Measurements from ENCODE around the gene MIPEP. TPM values are rescaled to one million over a fixed set of nuclear protein-coding genes. Genes with fewer than 3 reads are reported as not detected.
"Not testable (repeated sequence)": the region's sequence is repeated elsewhere in the genome, so short reads cannot be mapped to it uniquely, and the experiment has no call there.

Gene MIPEP
- total RNA-seq, 4 donors from 2014 or later, result 12.1 to 25.7 (median 19.5) TPM

GRCh38 chr13:23901365-23901764 is 12.2 kb upstream of the MIPEP start:
- intact Hi-C loops (cut with DNase I), result no loop called here
- Histone ChIP-seq H3K27me3 (peaks cover 0 to 37% (median 7%) of the 10 kb centered on the region in 4 donors), H3K36me3 (no peaks in the 10 kb centered on the region), H3K27ac (no peak overlapping the region), H3K9me3 (no peaks in the 10 kb centered on the region), H3K4me3 (no peak overlapping the region), H3K4me1 (peaks cover 5 to 11% (median 9%) of the 10 kb centered on the region in 3 donors)
- WGBS, 2 donors, result 66 to 76% methylated on average over 3 to 4 of the region's 4 CpGs
- TF ChIP-seq CTCF (IDR thresholded peaks at IDR 0.05), result no peak
- TF ChIP-seq POLR2A (IDR thresholded peaks at IDR 0.05), result no peak
- DNase-seq, result no peak

GRCh38 chr13:23899555-23899954 is 10.4 kb upstream of the MIPEP start:
- Histone ChIP-seq H3K36me3 (no peaks in the 10 kb centered on the region), H3K27ac (no peak overlapping the region), H3K27me3 (peaks cover 0 to 37% (median 7%) of the 10 kb centered on the region in 4 donors), H3K4me1 (peaks cover 5 to 11% (median 9%) of the 10 kb centered on the region in 3 donors), H3K4me3 (no peak overlapping the region), H3K9me3 (no peaks in the 10 kb centered on the region)
- DNase-seq, result no peak
- WGBS, 2 donors, result 11 to 12% methylated on average over 4 of the region's 4 CpGs
- intact Hi-C loops (cut with DNase I), result no loop called here
- TF ChIP-seq POLR2A (IDR thresholded peaks at IDR 0.05) (no peak), CTCF (IDR thresholded peaks at IDR 0.05) (peak in 3 of 6 experiments; percentile 30 to 58 (median 37))

- WGBS, 2 donors, result 72 to 82% methylated on average over 8 of the region's 8 CpGs
- Histone ChIP-seq H3K9me3 (no peaks in the 10 kb centered on the region), H3K27me3 (peaks cover 0 to 23% (median 2%) of the 10 kb centered on the region in 4 donors), H3K36me3 (no peaks in the 10 kb centered on the region), H3K4me1 (peaks cover under 1 to 3% (median 3%) of the 10 kb centered on the region in 3 donors), H3K4me3 (no peak overlapping the region), H3K27ac (peak overlapping the region in 1 of 4 donors; percentile 21)
- intact Hi-C loops (cut with DNase I), result no loop called here
- TF ChIP-seq CTCF (IDR thresholded peaks at IDR 0.05) (no peak), POLR2A (IDR thresholded peaks at IDR 0.05) (no peak)
- DNase-seq, result no peak
These were observed 8.9 kb upstream of the MIPEP start for GRCh38 chr13:23898101-23898500.

- Histone ChIP-seq H3K27me3 (peaks cover 0 to 17% (median 0%) of the 10 kb centered on the region in 4 donors), H3K27ac (peak within 1 kb of the TSS in 1 of 4 donors; percentile 21)
- DNase-seq; H3K4me1 ChIP-seq; H3K4me3 ChIP-seq; intact Hi-C loops (cut with DNase I); H3K36me3 ChIP-seq; H3K9me3 ChIP-seq: not testable (repeated sequence)
- WGBS, 2 donors, result 73 to 76% methylated on average over 3 of the region's 3 CpGs
These were observed 8.3 kb upstream of the MIPEP start, which contains the start of gene C1QTNF9B for GRCh38 chr13:23897452-23897919. C1QTNF9B (minus strand) TSS chr13:23897502.

GRCh38 chr13:23894746-23895145 is 5.5 kb upstream of the MIPEP start:
- H3K27me3 ChIP-seq; H3K9me3 ChIP-seq; H3K36me3 ChIP-seq; H3K4me1 ChIP-seq; H3K4me3 ChIP-seq; intact Hi-C loops (cut with DNase I); H3K27ac ChIP-seq; DNase-seq: not testable (repeated sequence)
- 78 to 83% methylated on average over 7 to 8 of the region's 12 CpGs for WGBS, 2 donors

GRCh38 chr13:23893791-23894190 is 4.6 kb upstream of the MIPEP start:
- H3K4me3 ChIP-seq; H3K9me3 ChIP-seq; H3K36me3 ChIP-seq; H3K27me3 ChIP-seq; H3K27ac ChIP-seq; H3K4me1 ChIP-seq; DNase-seq; intact Hi-C loops (cut with DNase I): not testable (repeated sequence)
- WGBS, 2 donors, result 76% methylated on average over 2 of the region's 4 CpGs; no CpG with 5 or more reads in 1 of the 2 donors

All from esophagus squamous epithelium (tissue), 5 donors.